ENCODE data around the gene DDR2.

The DDR2 gene

DNA sequence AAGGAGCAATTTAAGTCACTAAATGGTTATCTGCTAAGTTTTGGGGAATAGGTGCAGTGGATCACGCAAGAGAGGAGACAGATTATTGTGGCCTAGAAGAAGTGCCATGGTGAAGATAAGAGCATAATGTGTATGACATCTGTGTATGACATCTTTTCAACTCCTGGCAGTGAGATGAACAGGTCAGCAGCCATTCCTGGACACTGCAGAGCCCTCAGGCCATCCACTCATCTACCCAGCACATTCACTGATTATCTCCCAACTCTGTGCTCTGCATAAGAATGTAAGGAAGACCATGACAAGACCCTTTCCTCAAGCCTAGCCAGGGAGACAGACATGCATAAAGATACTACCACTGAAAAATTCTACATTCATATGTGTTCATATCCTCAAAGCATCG is 73.7 kb downstream of the DDR2 start:
- no peak for TF ChIP-seq ZFX (IDR thresholded peaks at IDR 0.05)
- TF ChIP-seq, protein P1, sequence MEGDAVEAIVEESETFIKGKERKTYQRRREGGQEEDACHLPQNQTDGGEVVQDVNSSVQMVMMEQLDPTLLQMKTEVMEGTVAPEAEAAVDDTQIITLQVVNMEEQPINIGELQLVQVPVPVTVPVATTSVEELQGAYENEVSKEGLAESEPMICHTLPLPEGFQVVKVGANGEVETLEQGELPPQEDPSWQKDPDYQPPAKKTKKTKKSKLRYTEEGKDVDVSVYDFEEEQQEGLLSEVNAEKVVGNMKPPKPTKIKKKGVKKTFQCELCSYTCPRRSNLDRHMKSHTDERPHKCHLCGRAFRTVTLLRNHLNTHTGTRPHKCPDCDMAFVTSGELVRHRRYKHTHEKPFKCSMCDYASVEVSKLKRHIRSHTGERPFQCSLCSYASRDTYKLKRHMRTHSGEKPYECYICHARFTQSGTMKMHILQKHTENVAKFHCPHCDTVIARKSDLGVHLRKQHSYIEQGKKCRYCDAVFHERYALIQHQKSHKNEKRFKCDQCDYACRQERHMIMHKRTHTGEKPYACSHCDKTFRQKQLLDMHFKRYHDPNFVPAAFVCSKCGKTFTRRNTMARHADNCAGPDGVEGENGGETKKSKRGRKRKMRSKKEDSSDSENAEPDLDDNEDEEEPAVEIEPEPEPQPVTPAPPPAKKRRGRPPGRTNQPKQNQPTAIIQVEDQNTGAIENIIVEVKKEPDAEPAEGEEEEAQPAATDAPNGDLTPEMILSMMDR (conservative IDR thresholded peaks at IDR 0.05), result no peak
- no peak overlapping the region for H3K27ac ChIP-seq

- H3K27ac ChIP-seq, result no peak overlapping the region
- no peak for TF ChIP-seq ZFX (IDR thresholded peaks at IDR 0.05)
- TF ChIP-seq, protein P1 (conservative IDR thresholded peaks at IDR 0.05), result no peak
Measured at GRCh38 chr1:162706606-162707005, 74.3 kb downstream of the DDR2 start.

DNA sequence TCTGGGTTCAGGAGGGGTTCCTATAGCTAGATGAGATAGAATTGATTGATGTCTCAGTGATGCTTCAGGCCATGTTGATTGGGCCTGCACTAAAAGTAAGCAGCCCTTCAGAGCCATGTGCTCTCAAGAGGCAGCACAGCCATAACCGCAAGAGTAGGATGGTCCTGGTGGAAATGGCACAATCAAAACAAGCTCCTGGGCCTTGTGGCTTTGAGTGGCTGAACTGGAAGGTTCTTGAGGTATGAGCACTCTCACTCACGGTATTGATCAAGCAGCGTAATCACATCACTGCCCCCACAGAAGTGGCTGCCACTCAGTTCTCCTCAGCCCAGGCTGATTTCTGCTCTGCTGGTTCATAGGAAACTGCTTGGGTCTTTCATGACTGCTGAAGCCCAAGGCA is 76.0 kb downstream of the DDR2 start:
- H3K27ac ChIP-seq, result no peak overlapping the region
- TF ChIP-seq, protein P1 (conservative IDR thresholded peaks at IDR 0.05), result no peak
- TF ChIP-seq ZFX (IDR thresholded peaks at IDR 0.05), result no peak

GRCh38 chr1:162709132-162709860 is 77.0 kb downstream of the DDR2 start:
- TF ChIP-seq, protein P1 (conservative IDR thresholded peaks at IDR 0.05), result no peak
- TF ChIP-seq ZFX (IDR thresholded peaks at IDR 0.05), result no peak
- H3K27ac ChIP-seq, result peak overlapping the region; percentile 83

GRCh38 chr1:162709870-162710269 is 77.6 kb downstream of the DDR2 start:
- peak overlapping the region; percentile 83 for H3K27ac ChIP-seq
- TF ChIP-seq, protein P1 (conservative IDR thresholded peaks at IDR 0.05), result no peak
- TF ChIP-seq ZFX (IDR thresholded peaks at IDR 0.05), result no peak

GRCh38 chr1:162710345-162710744 is 78.1 kb downstream of the DDR2 start:
- H3K27ac ChIP-seq, result peak overlapping the region; percentile 83
- no peak for TF ChIP-seq ZFX (IDR thresholded peaks at IDR 0.05)
- TF ChIP-seq, protein P1 (conservative IDR thresholded peaks at IDR 0.05), result no peak

DNA sequence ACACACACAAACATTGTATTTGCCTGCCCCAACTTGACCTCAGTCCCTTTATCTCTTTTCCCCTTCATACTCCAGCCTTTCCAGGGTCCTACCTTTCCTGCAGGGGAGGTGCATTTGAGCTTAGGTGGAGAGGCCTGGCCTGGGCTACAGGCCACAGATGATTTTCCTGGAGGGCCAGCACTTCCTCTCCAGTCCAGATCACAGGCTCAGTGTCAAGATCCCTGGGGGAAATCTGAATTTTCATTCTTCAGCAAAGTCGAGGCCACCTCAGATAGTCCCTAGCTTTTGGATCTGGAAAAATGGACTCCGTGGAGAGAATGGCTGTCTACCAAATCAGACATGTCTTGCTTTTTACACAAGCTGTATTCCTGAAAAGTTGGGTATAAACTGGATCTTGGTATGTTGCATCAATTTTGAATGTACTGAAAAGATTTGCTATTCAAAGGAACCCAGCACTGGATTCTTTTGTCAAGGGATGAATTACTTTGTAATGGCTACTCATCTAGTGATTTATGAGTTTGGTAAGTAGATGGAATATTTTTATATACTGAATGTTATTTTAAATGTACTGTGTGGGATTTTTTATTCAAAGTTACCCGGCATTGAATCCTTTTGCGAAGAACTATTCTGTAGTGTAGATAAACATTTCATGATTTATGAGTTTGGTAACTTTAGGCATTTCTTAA is 78.7 kb downstream of the DDR2 start:
- peak overlapping the region; percentile 83 for H3K27ac ChIP-seq
- no peak for TF ChIP-seq ZFX (IDR thresholded peaks at IDR 0.05)
- TF ChIP-seq, protein P1 (conservative IDR thresholded peaks at IDR 0.05), result no peak

Measured in C4-2B (cell line).